NCI-H446 (cell line): Measurements from ENCODE around the gene MGLL.

Experiments used
- DNase-seq, 2 experiments: peaks; one replicate each; lab custom pipeline; 2025; lab: John Stamatoyannopoulos, UW

Gene MGLL

GRCh38 chr3:127722091-127722784 lies 100.1 kb downstream of the MGLL start:
- peak; percentile 31 to 74 for DNase-seq

DNA sequence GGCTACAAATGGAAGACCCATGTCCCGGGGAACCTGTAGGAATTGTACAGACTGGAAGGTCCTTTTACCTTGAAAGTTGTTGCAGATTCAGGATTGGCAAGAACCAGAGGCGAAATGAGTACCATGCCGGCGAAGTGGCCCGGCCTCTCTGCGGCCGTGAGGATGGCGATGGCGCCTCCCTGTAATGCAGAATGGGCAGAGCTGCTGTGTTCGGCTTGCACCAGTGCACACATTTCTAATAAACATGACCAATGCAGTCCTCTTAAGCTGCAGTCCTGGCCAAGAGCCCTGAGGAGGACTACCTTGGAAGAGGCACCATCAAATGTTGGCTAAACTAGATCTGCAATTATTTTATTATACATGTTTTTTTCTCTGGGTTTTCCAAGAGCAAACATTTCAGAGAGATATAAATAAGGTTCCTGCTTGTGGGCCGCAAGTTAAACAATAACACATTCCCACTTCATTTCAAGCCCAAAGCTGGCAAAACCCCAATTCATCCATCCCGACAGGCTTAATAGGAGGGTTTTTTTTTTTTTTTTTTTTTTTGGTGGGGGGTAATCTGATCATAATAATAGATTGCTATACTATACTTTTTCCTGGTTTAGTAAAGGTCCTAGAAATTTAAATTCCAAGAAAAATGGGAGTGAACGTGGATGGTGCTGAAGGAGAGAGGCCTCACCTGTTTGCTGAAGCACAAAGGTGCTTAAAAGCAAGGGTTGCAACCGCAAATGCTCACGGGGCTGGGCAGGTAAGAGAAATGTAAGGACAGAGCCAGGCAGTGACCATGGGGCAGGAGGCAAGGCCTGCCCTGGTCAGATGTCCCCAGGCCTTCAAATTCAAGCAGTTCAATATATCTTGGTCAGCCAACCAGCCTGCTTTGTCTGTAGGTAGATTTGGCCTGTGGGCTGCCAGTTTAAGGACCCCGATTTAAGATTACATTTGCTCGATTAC lies 101.1 kb downstream of the MGLL start:
- peak; percentile 19 to 80 for DNase-seq

GRCh38 chr3:127720161-127720823 lies 102.0 kb downstream of the MGLL start:
- DNase-seq, result no peak

DNA sequence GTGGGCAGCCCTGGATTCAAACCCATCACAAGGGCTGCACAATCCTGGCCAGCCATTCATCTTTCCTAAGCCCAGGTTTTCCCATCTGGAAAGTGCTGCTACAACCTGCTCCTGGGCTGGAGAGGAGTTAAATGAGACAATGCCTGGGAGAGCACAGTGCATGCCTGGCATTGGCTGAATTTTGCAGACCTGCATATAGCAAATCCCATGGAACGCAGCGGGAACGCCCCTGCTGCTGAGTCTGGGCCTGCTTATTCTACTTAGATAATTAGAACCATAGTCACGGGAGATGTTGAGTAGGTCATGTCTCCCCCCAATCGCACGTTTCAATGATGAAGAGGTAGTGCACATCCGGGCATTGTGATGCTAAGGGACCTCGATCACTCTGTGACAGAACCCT lies 102.9 kb downstream of the MGLL start:
- DNase-seq, result no peak

- no peak for DNase-seq
Measured at GRCh38 chr3:127718916-127719290, 103.4 kb downstream of the MGLL start.

GRCh38 chr3:127718245-127718915 lies 103.9 kb downstream of the MGLL start:
- DNase-seq, result no peak

DNA sequence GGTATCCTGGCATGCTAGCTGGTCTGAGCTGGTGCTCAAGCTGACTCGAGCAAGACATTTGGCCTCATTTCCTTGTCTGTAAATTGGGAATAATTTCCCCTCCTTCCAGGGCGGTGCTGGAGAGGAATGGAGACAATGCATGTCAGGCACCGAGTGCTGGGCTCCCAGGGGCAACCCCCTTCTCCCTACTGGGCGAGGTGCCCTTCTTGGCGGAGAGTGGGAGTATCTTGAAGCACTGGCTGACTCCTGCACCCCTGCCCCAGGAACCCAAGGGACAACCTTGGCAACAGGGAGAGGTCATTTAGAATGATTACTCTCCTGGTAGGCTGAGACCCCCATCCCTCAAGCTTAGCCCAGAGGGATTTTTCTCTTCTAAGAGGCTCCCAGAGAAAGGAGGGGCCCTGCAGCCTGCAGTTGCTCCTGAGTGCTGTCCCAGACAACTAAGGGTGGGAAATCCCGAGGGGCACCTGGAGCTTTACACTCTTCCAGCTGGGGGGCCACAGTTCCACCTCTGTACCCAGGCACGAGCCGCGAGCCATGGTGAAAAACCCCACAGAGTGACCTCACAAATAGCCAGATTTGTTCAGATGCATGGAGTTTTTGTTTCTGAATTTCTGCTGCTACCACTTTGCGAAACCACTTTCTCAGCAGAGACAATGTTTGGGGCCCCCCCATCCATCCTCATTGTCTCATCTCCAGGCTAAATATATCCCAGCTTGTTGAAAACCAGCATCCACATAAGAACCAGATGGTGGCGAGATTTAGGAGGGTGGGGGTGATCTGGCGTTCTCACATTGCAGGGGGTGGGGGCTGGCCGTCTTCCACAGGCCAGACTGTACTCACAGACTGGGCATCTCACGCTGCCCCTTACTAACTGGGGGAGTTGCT lies 104.7 kb downstream of the MGLL start:
- DNase-seq, result peak in 1 of 2 experiments; percentile 78

DNA sequence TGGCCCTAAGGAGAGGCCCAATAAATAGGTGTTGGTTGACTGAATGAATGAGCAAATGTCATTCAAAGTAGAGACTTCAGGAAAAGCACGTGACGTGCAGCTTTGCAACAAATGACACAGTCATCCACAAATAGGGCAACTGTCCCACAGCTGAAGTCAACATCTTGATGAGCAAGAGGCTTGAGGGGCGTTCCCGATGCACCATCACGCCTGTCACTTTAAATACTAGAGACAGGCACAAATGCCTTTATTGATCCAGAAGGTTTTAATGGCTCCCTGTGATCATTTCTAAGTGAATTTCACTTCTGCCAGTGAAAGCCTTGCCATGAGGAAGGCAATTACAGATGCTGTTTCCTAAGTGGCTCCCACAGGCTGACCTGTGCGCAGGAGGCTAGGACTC lies 105.9 kb downstream of the MGLL start:
- DNase-seq, result no peak

DNA sequence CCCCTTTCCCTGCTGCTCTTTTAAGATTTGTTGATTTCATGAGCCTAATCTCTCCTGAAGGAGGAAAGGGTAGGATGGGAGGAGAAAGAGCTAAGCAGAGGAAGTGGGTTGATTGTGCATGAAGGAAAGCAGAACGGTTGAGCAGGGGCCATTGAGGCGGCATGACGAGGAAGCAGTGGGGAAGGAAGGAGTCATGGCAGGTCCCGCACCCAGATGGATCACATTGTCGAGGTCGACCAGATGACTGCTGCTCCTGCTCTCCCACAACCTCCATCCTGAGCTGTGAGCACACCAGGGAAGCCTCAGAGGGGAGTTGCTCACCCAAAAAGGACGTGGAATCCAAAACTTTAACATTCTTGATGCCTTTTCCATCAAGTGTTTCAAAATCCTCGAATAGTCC lies 106.8 kb downstream of the MGLL start:
- DNase-seq, result no peak

GRCh38 chr3:127714866-127715265 lies 107.4 kb downstream of the MGLL start:
- no peak for DNase-seq

- DNase-seq, result no peak
Measured at GRCh38 chr3:127714125-127714571, 108.2 kb downstream of the MGLL start.

GRCh38 chr3:127712881-127713771 lies 109.2 kb downstream of the MGLL start:
- no peak for DNase-seq

DNA sequence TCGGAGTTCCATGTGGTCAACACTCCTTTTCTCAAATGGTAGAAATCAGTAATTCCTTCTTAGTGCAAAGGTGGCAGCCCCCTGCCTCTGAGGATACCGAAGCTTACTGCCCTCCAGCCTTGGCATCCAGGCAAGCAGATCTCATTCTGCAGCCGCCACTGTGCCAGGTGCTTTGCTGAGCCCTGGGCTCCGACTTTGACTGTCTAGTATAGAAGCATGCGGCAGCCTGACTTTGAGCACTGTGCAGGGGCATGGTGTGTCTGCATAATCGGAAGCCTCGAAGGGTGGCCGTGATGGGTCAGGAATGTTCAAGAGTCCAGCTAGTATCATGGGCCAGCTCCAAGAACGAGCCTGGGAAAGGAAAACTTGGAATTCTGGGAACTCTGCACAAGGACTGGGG lies 109.9 kb downstream of the MGLL start:
- no peak for DNase-seq

GRCh38 chr3:127711896-127712295 lies 110.4 kb downstream of the MGLL start:
- DNase-seq, result no peak

DNA sequence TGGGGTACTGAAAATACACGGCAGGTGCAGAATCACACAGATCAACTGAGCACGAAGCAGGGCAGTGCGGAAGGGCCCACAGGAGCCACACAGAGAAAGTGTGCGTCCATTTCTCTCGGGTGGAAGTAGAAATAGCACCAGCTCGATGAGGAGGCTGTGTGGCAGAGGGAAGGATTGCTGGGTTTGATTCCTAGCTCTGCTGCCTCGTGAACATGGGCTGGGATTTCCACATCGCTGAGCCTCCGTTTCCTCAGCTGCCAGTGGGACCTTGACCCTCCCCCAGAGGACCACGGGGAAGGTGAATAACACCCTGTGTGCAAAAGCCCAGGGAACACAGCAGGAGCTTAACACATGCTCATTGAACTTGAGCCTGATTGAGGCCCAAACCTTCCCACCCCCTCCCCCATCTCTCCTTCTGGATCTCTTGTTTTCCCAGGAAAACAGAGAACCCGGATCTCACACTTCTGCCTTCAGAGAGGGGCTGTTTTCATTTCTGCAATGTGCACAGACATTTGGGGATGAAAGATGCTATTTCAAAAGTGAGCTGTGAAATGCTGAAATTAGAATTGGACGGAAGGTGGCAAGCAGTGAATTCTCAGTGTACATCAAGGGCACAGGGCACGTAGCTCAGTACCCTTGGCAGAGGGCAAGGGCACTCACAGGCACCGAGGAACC lies 111.2 kb downstream of the MGLL start:
- no peak for DNase-seq

DNA sequence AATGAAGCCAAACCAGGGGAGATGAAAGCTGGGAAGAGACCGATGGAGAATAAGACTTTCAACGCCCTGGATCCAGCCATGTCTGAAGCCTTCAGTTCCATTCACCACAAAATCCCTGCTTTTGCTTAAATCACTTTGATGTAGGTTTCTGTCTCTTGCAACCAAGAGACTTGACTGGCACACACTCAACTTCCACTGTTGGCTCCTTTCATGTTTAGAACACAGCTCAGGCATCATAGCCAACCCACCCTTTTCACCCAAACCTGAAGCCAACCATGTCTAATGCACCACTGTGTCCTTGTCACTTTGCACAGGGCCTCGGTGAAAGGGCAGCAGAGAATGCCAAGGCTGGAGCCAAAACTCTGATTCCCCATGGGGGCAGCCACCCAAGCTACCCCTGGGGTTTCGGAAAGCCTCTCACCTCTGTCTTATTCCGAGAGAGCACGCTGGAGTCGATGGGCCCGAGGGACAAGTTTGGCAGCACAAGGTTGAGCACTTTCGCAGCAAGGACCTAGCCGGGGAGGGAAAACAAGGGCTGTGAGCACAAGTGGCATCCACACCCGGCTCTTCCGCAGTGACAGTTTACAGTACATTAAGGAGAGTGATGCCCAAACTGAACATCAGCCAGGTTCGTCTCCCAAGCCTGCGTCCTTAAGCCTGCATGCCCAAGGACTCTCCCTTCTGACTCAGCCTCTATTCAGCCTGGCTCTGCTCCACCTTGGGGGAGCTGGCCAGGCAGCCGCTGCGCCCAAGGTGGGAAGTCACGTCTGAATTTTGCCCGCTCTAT lies 112.0 kb downstream of the MGLL start:
- DNase-seq, result peak in 1 of 2 experiments; percentile 44

DNA sequence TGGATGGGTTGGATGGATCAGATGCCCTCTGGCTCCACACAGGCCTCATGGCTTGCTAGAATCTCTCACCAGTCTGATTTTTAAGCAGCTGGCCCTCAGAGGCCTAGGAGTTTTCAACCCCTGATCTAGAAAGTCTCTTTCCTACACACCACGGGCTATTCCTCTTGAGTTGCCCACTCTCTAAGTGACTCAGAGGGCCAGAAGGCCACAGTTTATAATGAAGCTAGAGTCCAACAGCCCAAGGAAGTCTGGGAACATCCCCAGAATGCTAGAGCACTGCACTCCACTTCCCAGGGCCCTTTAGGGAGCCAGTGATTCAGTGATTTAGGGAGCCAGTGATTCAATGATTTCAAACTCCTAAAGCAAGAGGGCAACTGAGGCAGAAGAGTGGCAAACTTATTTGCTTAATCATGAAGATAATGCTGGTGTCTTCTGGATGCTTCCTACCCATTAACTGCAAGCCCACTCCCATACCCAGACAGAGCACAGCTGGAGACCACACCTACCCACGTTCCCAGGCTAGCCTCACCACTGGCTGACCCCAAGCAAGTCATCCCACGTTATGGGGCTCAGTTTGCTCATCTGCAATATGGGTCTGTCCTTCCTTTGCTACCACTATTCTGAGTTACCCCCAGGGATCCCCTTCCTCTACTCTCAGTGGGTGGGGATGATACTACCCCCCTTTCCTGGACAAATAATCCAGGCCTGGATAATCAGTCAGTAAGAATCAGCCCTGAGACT lies 112.8 kb downstream of the MGLL start:
- no peak for DNase-seq

DNA sequence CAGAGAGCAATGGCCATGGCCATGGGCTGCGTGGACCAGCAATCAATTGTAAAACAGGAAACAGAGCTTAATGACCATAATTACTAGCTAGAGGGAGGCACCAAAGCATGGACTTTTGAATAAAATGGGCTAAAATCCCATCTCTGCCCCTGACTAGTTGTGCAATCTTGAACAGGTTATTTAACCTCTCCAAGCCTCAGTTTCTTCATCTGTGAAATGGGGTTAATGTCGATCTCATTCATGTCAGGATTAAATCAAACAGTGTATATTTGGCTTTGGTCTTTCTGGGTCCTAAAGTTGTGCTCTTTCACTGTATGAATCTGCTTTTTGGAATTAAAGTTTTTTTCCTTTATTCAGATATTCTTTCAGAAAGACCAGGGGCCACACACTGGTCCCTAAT lies 113.5 kb downstream of the MGLL start:
- DNase-seq, result no peak
